H7 (cell line): Measurements from ENCODE around the gene BCS1L. TPM values are rescaled to one million over a fixed set of nuclear protein-coding genes. Genes with fewer than 3 reads are reported as not detected.
A peak's percentile ranks its signal among the peaks of the same experiment; 100 is the strongest.
"Not testable (repeated sequence)": the region's sequence is repeated elsewhere in the genome, so short reads cannot be mapped to it uniquely, and the experiment has no call there.

Experiments used
- DNase-seq: peaks from one replicate; pipeline ENCODE4 v3.0.0; 2012
- H3K27me3 ChIP-seq: 2 replicates; pipeline ENCODE4 v1.6.0; 2011; ENCODE audit warnings: mild to moderate bottlenecking, low read length; ENCODE audit not compliant: control insufficient read depth, insufficient read depth
- H3K36me3 ChIP-seq: replicated peaks from 2 replicates; pipeline ENCODE4 v1.5.1; 2011; ENCODE audit warnings: low read length; ENCODE audit not compliant: control insufficient read depth, insufficient read depth
- H3K4me3 ChIP-seq: 2 replicates; pipeline ENCODE4 v1.5.1; 2011; ENCODE audit warnings: low read depth, mild to moderate bottlenecking, control low read depth, low read length, moderate library complexity; ENCODE audit not compliant: insufficient read depth
- total RNA-seq: library from RNA; depleted of rRNA; stranded (reverse); fragments of >200 nt; shearing (Covaris generic); gene quantifications from 2 replicates; pipeline ENCODE4 v1.2.3, GENCODE V29; 2014

The BCS1L gene
- total RNA-seq, 1 experiment from 2014 or later = 32.2 TPM

- H3K27me3 ChIP-seq = no peaks in the 10 kb centered on the region
- DNase-seq = no peak
- H3K36me3 ChIP-seq = no peaks in the 10 kb centered on the region; the same call in none of the 2 replicates
- H3K4me3 ChIP-seq = no peak overlapping the region
Observed at GRCh38 chr2:218679119-218679518, 19.6 kb downstream of the BCS1L start.

GRCh38 chr2:218680061-218680460, 20.6 kb downstream of the BCS1L start:
- peaks cover 1% of the 10 kb centered on the region for H3K36me3 ChIP-seq
- no peak overlapping the region for H3K4me3 ChIP-seq
- DNase-seq = no peak
- no peaks in the 10 kb centered on the region for H3K27me3 ChIP-seq

- H3K27me3 ChIP-seq, H3K4me3 ChIP-seq, H3K36me3 ChIP-seq: not testable (repeated sequence)
- DNase-seq = peak; percentile 80
Observed at GRCh38 chr2:218687400-218688060, 28.0 kb downstream of the BCS1L start.

- H3K36me3 ChIP-seq = peaks cover 11% of the 10 kb centered on the region
- no peaks in the 10 kb centered on the region for H3K27me3 ChIP-seq
- no peak for DNase-seq
- no peak overlapping the region for H3K4me3 ChIP-seq
Observed at GRCh38 chr2:218691234-218691633, 31.8 kb downstream of the BCS1L start.

- peaks cover 22% of the 10 kb centered on the region for H3K36me3 ChIP-seq
- no peak overlapping the region for H3K4me3 ChIP-seq
Observed at GRCh38 chr2:218694405-218695145, 35.1 kb downstream of the BCS1L start.

GRCh38 chr2:218698885-218699284, 39.4 kb downstream of the BCS1L start:
- Histone ChIP-seq H3K4me3 (no peak overlapping the region), H3K36me3 (peaks cover 15% of the 10 kb centered on the region), H3K27me3 (no peaks in the 10 kb centered on the region)
- no peak for DNase-seq

More at GRCh38 chr2:218694405-218695145, 35.1 kb downstream of the BCS1L start:
- H3K27me3 ChIP-seq = no peaks in the 10 kb centered on the region
- no peak for DNase-seq

- Histone ChIP-seq H3K27me3 (no peaks in the 10 kb centered on the region), H3K36me3 (peaks cover 8% of the 10 kb centered on the region), H3K4me3 (no peak overlapping the region)
- DNase-seq = no peak
Observed at GRCh38 chr2:218701806-218702205, 42.3 kb downstream of the BCS1L start.

GRCh38 chr2:218703341-218703740, 43.9 kb downstream of the BCS1L start:
- Histone ChIP-seq H3K27me3 (no peaks in the 10 kb centered on the region), H3K4me3 (no peak overlapping the region), H3K36me3 (peaks cover 2% of the 10 kb centered on the region)
- no peak for DNase-seq

GRCh38 chr2:218708086-218708485, 48.6 kb downstream of the BCS1L start:
- DNase-seq = no peak
- Histone ChIP-seq H3K27me3 (no peaks in the 10 kb centered on the region), H3K4me3 (no peak overlapping the region), H3K36me3 (no peaks in the 10 kb centered on the region)

- H3K4me3 ChIP-seq = no peak overlapping the region
Observed at GRCh38 chr2:218709908-218710307, 50.4 kb downstream of the BCS1L start.

GRCh38 chr2:218710334-218710686, 50.8 kb downstream of the BCS1L start:
- Histone ChIP-seq H3K27me3 (no peaks in the 10 kb centered on the region), H3K36me3 (no peaks in the 10 kb centered on the region), H3K4me3 (peak overlapping the region; percentile 25)
- no peak for DNase-seq

More at GRCh38 chr2:218709908-218710307, 50.4 kb downstream of the BCS1L start:
- Histone ChIP-seq H3K27me3 (no peaks in the 10 kb centered on the region), H3K36me3 (no peaks in the 10 kb centered on the region)
- no peak for DNase-seq

- peaks cover 2% of the 10 kb centered on the region for H3K36me3 ChIP-seq
- peak; percentile 99 for DNase-seq
- H3K4me3 ChIP-seq = peak within 1 kb of the TSS; percentile 99
- no peaks in the 10 kb centered on the region for H3K27me3 ChIP-seq
Observed at GRCh38 chr2:218710687-218711549, 51.4 kb downstream of the BCS1L start, which contains the start of gene TTLL4. Gene TTLL4 (plus strand): TSS chr2:218710835. CDS start chr2:218737677, 26,842 bp downstream.

- Histone ChIP-seq H3K4me3 (peak overlapping the region; percentile 99), H3K36me3 (peaks cover 2% of the 10 kb centered on the region), H3K27me3 (no peaks in the 10 kb centered on the region)
- no peak for DNase-seq
Observed at GRCh38 chr2:218711550-218711929, 52.1 kb downstream of the BCS1L start.
